Heart right ventricle (tissue), 16 donors: ENCODE data around the gene ADGRG6. TPM values are rescaled to one million over a fixed set of nuclear protein-coding genes. Genes with fewer than 3 reads are reported as not detected.
"Not testable (repeated sequence)": the region's sequence is repeated elsewhere in the genome, so short reads cannot be mapped to it uniquely, and the experiment has no call there.

Experiments
- ATAC-seq, 8 donors: fragments of 200-7000 bp; cut with Tn5 transposase; one replicate each; pipeline ENCODE4 v1.9.1; 2020; ENCODE audit warnings: mild to moderate bottlenecking in 8 of 8, moderate library complexity in 8 of 8, moderate number of reproducible peaks in 1 of 8
- DNase-seq, 2 donors: peaks; one replicate each; pipeline ENCODE4 v3.0.0-alpha.2; 2020
- H3K27ac ChIP-seq, 10 donors: fragments of 200-600 bp; sonication (generic) in 2 of 10; one replicate each; pipeline versions ENCODE4 v1.5.0 to v1.8.0; 2020 to 2022; ENCODE audit warnings: mild to moderate bottlenecking in 3 of 10
- H3K27me3 ChIP-seq, 7 donors: fragments of 200-600 bp; one replicate each; pipeline ENCODE4 v1.8.0; 2021 to 2022; ENCODE audit warnings: mild to moderate bottlenecking in 2 of 7
- H3K36me3 ChIP-seq, 9 donors: fragments of 200-600 bp; sonication (generic) in 1 of 9; one replicate each; pipeline versions ENCODE4 v1.5.0 to v1.8.0; 2020 to 2022; ENCODE audit warnings: mild to moderate bottlenecking in 2 of 9
- H3K4me1 ChIP-seq, 9 donors: fragments of 200-600 bp; sonication (generic) in 1 of 9; one replicate each; pipeline versions ENCODE4 v1.5.0 to v1.8.0; 2020 to 2022; ENCODE audit warnings: mild to moderate bottlenecking in 4 of 9
- H3K4me3 ChIP-seq, 10 donors: fragments of 200-600 bp; sonication (generic) in 2 of 10; one replicate each; pipeline versions ENCODE4 v1.5.0 to v1.8.0; 2020 to 2022; ENCODE audit warnings: mild to moderate bottlenecking in 7 of 10, moderate library complexity in 2 of 10
- H3K9me3 ChIP-seq, 11 donors: fragments of 200-600 bp in 10 of 11; sonication (generic) in 2 of 11; one replicate each; pipeline versions ENCODE4 v1.5.0 to v1.8.0; 2013 to 2022; ENCODE audit warnings: mild to moderate bottlenecking in 2 of 11, control low read depth in 1 of 11, moderate library complexity in 1 of 11
- WGBS, 2 donors: extraction: QIAGEN DNeasy Blood & Tissue Kit; methylation state at CpG; one replicate each; pipeline ENCODE4 v1.1.7; 2013; ENCODE audit warnings: inconsistent platforms in 1 of 2; 5-methylcytosine and 5-hydroxymethylcytosine counted together
- intact Hi-C, 10 donors: fragments of 100-400 bp; cut with DNase I; formaldehyde crosslinking; loops; one replicate each; pipeline versions ENCODE4 v1.11.1 to v1.14.2; 2022
- polyA plus RNA-seq, 2 donors: library from polyadenylated mRNA; stranded (reverse); fragments of 200-250 nt; gene quantifications; one replicate each; pipeline ENCODE4 v1.2.3, GENCODE V29; 2013
- total RNA-seq, 10 donors: library from RNA; stranded (reverse); fragmentation: NEBNext Ultra II Directional in 3 of 10; extraction: Animal tissue kit (Norgen Biotek cat#: 25700) in 3 of 10; gene quantifications; one replicate each; pipeline versions ENCODE4 v1.2.1 to v1.2.4, GENCODE V29; 2021 to 2023
- TF ChIP-seq, protein P1 (sequence below), 9 donors: fragments of 200-600 bp; sonication (generic) in 2 of 9; IDR thresholded peaks; one replicate each; pipeline versions ENCODE4 v1.5.0 to v1.8.0; 2021 to 2022; ENCODE audit warnings: antibody characterized with exemption in 9 of 9, mild to moderate bottlenecking in 5 of 9, moderate library complexity in 1 of 9
- donor health status: Arrhythmogenic right ventricular cardiomyopathy.
- donor health status: ischemic (EF 13 %, LVEDD 7.1; RV severe dilation, severe dysfunction).
- donor health status: healthy with polysubstance abuse.
- donor health status: DM: no; HTN: yes; CAD: no.
- donor health status: DM: no; HTN: no; CAD: no.
- donor health status: ischemic (EF 25% LVEDD 6.9; RV normal size, moderate dysfunction).
- donor health status: ischemic (EF 25% LVEDD 5.7; RV mildly dilated, moderate dysfunction).
- donor health status: healthy.
- donor health status: DM: yes; HTN: yes; CAD: no.
- donor health status: Ischemic cardiomyopathy.
- donor health status: ischemic (EF 35%, LVEDD 5.7; RV mildly dilated, moderate dysfunction).
- donor health status: nonischemic (EF 11% LVEDD 7.7; RV severe dilation, severe dysfunction).
- donor health status: DM: yes; HTN: yes; CAD: no.
- donor health status: PGD.
- donor health status: ischemic (EF 29% LVEDD 5.4; RV normal size, mild dysfunction).
- donor health status: nonischemic (EF 23%, LVEDD 6.1; RV moderate dilation, normal function).

The ADGRG6 gene
- total and polyA plus RNA-seq, 12 donors = 0.93 to 5.9 (median 3.1) TPM

DNA sequence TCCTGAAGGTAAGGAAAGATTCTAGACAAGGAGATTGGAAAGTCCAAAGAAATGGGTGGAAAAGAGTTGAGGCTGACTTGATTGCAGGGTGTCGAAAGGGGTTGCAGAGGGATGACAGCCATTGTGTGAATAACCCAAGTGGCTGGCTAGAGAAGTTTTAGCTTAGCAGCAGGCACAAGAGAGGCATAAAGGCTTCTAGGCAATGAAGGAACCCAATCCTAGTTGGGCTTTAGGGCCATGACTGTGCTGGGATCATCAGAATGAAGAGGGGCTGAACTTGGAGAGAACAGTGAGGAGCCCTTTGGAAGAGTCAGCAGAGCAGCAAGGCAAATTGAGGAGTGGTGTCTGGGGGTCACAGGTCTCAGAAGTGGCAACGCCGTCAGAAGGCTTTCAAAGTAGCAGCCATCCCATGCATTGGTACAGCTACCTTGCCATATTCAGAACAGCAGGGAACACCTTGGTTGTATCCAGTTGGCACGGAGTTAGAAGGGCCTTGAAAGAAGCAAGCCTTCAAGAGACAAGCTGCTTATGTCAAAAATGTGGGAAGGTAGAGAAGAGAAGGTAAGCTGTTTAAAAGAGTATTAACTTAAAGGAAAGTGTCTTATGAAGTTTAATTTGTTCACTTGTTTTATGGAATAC, 146.4 kb downstream of the ADGRG6 start:
- Histone ChIP-seq H3K27ac (no peak overlapping the region), H3K9me3 (no peaks in the 10 kb centered on the region), H3K27me3 (no peaks in the 10 kb centered on the region), H3K4me3 (no peak overlapping the region), H3K36me3 (no peaks in the 10 kb centered on the region), H3K4me1 (no peaks in the 10 kb centered on the region)
- intact Hi-C loops = no loop called here
- TF ChIP-seq, protein P1, sequence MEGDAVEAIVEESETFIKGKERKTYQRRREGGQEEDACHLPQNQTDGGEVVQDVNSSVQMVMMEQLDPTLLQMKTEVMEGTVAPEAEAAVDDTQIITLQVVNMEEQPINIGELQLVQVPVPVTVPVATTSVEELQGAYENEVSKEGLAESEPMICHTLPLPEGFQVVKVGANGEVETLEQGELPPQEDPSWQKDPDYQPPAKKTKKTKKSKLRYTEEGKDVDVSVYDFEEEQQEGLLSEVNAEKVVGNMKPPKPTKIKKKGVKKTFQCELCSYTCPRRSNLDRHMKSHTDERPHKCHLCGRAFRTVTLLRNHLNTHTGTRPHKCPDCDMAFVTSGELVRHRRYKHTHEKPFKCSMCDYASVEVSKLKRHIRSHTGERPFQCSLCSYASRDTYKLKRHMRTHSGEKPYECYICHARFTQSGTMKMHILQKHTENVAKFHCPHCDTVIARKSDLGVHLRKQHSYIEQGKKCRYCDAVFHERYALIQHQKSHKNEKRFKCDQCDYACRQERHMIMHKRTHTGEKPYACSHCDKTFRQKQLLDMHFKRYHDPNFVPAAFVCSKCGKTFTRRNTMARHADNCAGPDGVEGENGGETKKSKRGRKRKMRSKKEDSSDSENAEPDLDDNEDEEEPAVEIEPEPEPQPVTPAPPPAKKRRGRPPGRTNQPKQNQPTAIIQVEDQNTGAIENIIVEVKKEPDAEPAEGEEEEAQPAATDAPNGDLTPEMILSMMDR (IDR thresholded peaks at IDR 0.05) = no peak
- DNase-seq (no peak), ATAC-seq (no peak)
- WGBS, 2 donors = 96% methylated on average over 4 of the region's 4 CpGs

DNA sequence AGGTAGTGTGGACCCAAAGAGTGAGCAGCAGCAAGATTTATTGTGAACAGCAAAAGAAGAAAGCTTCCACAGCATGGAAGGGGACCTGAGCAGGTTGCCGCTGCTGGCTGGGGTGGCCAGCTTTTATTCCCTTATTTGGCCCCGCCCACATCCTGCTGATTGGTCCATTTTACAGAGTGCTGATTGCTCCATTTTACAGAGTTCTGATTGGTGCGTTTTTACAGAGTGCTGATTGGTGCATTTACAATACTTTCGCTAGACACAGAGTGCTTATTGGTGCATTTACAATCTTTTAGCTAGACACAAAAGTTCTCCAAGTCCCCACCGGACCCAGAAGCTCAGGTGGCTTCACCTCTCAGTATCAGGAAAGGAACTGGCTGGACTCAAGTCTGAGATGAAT, 149.0 kb downstream of the ADGRG6 start:
- H3K27me3 ChIP-seq, intact Hi-C loops, H3K27ac ChIP-seq, H3K9me3 ChIP-seq, H3K4me3 ChIP-seq, DNase-seq, H3K36me3 ChIP-seq, ATAC-seq, H3K4me1 ChIP-seq: not testable (repeated sequence)
- 87 to 88% methylated on average over 5 of the region's 5 CpGs for WGBS, 2 donors

DNA sequence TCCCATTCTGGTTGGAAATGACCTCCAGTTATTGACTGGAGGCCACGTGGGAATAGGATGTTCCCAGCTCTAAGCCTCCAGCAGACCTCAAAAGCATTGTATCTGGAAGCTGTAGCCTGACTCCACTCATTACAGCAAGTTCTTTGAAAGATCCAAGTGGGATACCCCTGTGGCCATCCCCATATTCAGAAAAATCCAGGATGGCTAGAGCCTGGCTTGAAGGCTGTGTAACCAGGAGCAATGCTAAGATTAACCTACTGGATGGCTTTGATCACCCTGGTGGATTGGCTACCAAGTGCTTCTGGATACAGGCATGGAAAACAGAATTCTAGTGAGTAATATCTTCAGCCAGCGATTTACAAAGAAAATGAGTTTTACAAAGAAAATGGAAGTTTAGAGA, 151.2 kb downstream of the ADGRG6 start:
- TF ChIP-seq, protein P1 (IDR thresholded peaks at IDR 0.05) = no peak
- no peak for DNase-seq
- H3K4me1 ChIP-seq = no peaks in the 10 kb centered on the region
- H3K27ac ChIP-seq = no peak overlapping the region
- intact Hi-C loops = no loop called here
- 84 to 87% methylated on average over 2 of the region's 2 CpGs for WGBS, 2 donors
- H3K4me3 ChIP-seq = no peak overlapping the region
- no peaks in the 10 kb centered on the region for H3K27me3 ChIP-seq
- H3K9me3 ChIP-seq = peaks cover 0 to 4% (median 0%) of the 10 kb centered on the region in 11 donors
- H3K36me3 ChIP-seq = no peaks in the 10 kb centered on the region
- ATAC-seq = no peak

DNA sequence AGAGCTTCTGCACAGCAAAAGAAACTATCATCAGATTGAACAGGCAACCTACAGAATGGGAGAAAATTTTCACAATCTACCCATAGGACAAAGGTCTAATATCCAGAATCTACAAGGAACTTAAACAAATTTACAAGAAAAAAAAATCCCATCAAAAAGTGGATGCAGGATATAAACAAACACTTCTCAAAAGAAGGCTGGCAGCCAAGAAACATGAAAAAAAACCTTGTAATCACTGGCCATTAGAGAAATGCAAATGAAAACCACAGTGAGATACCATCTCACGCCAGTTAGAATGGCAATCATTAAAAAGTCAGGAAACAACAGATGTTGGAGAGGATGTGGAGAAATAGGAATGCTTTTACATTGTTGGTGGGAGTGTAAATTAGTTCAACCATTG, 152.4 kb downstream of the ADGRG6 start:
- ATAC-seq, intact Hi-C loops, H3K27me3 ChIP-seq, H3K36me3 ChIP-seq, H3K4me1 ChIP-seq, H3K27ac ChIP-seq, H3K4me3 ChIP-seq, H3K9me3 ChIP-seq, DNase-seq: not testable (repeated sequence)
- WGBS, 2 donors = 61 to 85% methylated on average over 1 of the region's 1 CpG

DNA sequence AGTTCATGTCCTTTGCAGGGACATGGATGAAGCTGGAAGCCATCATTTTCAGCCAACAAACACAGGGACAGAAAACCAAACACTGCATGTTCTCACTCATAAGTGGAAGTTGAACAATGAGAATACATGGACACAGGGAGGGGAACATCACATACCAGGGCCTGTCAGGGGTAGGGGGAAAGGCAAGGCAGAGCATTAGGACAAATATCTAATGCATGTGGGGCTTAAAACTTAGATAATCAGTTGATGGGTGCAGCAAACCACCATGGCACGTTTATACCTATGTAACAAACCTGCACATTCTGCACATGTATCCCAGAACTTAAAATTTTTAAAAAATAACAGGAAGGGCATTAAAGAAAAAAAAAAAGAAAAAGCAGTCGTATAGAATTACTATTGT, 153.0 kb downstream of the ADGRG6 start:
- intact Hi-C loops, H3K9me3 ChIP-seq, H3K4me1 ChIP-seq, ATAC-seq, H3K36me3 ChIP-seq, H3K27me3 ChIP-seq, H3K4me3 ChIP-seq, H3K27ac ChIP-seq, DNase-seq: not testable (repeated sequence)
- 75 to 78% methylated on average over 2 of the region's 2 CpGs for WGBS, 2 donors

DNA sequence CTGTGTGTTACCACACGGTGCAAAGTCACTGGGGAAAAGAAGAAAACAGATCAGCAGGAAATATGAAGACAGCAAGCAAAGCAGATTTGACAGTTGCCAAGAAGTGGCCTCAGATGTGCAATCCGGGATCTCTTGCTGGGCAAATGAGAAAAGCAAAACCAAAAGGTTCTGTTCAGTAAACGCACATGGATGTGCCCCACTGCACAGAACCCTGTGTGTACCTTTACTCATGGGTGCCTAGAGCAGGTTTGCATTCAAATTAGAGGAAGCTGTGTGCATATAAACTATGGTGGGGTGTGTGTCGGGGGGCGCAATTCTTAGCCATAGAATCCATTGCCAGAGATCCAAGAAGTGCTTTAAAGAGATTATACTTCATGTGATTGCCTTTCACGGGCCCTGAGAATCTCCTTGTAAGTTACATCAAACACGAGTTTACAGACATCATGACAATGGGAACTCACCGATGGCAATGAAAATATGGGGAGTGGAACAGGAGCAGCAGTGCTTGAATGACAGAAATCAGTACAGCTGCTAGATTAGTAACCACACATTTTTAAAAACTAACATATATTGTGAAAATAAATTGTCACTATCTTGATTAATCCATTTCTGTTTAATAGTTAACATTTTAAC, 154.3 kb downstream of the ADGRG6 start:
- H3K27me3 ChIP-seq = no peaks in the 10 kb centered on the region
- H3K4me1 ChIP-seq = no peaks in the 10 kb centered on the region
- intact Hi-C loops = no loop called here
- 81 to 82% methylated on average over 8 of the region's 8 CpGs for WGBS, 2 donors
- no peak overlapping the region for H3K27ac ChIP-seq
- no peaks in the 10 kb centered on the region for H3K36me3 ChIP-seq
- no peak overlapping the region for H3K4me3 ChIP-seq
- TF ChIP-seq, protein P1 (IDR thresholded peaks at IDR 0.05) = no peak
- DNase-seq (no peak), ATAC-seq (no peak)
- peaks cover 0 to 4% (median 0%) of the 10 kb centered on the region in 11 donors for H3K9me3 ChIP-seq
